NCI-H146 (cell line): ENCODE results near the gene TTYH3.
A peak's percentile ranks its signal among the peaks of the same experiment; 100 is the strongest.
"Not testable (repeated sequence)": the region's sequence is repeated elsewhere in the genome, so short reads cannot be mapped to it uniquely, and the experiment has no call there.

Experiments
- DNase-seq: peaks from one replicate; lab custom pipeline; 2025; lab: John Stamatoyannopoulos, UW

TTYH3 gene

DNA sequence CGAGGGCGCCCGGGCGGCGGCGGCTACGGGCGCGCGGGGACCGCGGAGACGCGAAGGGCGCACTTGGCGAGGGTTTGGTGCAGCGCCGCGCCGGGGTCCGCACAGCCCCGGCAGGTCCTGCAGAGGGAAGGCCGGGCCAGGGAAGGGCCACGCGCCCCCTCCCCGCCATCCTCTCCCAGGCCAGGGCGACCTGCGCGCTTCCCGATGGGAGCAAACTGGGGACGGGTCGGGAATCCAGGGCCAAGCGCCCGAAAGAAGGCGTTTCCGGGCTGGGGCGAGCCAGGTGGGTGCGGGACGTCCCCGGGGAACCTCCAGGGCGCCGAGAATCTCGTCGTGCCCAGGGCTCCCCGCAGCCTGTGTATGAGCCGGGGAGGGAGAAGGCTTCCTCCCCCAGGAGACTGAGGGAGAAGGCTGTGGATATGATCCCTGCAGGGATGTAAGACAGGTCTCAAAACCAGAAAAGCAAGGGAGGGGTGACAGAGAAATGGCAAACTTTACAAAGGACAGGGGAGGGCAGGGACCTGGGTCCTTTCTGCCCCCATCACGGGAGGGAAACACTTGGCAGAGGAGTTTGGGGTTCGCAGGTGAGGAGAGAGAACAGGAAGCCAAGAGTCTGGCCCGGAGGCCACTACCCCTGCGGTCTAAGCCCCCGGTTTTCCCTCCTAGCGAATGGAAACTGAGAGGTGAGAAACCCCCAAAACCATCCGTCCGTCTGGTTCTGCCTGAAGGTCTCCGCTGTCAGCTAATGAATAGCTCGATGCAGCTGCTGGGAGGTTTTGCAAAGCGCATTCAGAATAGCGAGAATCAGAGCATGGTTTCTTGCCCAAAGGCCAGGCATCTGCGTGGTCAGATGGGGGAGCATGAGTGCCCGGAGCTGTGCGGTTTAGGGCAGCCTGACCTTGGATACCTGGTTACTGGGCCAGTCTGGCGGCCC, 56.9 kb downstream of the TTYH3 start:
- DNase-seq = no peak

DNA sequence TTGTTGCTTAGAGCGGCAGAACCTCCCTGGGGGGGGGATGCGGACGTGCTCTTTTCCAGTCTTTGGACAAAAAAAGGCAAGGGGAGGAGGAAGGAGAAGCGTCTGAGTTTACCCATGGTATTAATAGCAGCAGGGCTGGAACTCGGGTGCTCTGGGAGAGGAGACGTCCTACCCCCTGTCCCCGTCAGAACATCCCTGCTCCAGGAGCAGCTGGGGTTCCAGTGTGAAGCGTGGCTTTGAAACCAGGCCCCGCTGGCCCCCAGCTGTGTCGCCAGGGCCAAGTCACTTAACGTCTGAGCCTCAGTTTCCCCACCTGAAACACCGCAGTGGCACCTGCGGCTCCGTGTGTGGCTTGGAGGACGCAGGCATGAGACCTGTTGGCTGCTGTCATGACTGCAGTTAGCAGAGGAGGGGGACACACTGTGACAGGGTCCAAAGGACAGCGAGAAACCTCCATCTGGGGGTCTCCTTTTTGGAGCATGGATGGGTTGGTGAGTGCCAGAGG, 57.6 kb downstream of the TTYH3 start:
- DNase-seq = no peak

DNA sequence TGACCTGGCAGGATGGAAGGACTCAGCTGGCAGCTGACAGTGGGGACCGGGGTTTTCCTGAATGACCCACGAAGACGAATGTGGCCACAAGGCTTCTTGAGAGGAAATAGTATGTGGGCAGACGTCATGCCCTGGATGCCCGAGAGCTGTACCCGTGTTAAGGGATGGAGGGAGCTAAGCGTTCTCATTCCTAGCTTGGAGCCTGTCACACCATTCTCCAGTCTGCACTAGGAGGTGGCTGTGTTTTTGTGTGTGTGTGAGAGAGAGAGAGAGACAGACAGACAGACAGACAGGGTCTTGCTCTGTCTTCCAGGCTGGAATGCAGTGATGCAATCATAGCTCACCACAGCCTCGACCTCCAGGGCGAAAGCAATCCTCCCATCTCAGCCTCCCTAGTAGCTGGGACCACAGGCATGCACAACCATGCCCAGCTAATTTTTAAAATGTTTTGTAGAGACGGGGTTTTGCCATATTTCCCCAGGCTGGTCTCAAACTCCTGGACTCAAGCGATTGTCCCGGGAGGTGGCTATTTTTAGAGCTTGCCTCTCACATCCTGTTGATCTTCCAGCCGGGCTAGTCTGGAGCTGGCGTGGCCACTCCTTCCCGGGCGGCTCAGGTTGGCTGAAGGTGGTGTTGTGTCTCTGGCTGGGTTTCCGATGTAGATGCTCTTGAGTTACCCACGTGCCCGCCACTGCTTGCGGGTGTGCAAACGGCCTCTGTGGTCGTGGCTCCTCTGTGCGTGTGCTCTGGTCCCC, 58.3 kb downstream of the TTYH3 start:
- DNase-seq = no peak

DNA sequence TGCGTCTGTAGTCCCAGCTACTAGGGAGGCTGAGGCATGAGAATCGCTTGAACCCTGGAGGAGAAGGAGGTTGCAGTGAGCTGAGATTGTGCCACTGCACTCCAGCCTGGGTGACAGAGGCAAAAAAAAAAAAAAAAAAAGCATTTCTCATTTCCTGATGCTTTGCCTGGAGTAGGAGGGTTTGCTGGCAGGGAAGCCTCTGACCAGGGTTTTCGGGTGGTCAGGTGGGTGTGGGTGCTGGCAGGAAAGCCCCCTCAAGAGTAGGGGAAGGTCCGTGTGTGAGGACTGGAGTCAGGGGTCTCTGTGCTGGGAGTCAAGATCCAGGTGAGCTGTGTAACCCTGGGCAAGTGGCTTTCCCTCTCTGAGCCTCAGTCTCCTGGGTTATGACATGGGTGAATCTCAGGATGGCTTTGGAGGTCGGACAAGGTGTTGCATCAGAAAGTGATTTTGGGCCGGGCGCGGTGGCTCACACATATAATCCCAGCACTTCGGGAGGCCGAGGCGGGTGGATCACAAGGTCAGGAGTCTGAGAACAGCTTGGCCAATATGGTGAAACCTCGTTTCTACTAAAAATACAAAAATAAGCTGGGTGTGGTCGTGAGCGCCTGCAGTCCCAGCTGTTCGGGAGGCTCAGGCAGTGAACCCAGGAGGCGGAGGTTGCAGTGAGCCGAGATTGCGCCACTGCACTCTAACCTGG, 59.4 kb downstream of the TTYH3 start:
- DNase-seq = no peak

DNA sequence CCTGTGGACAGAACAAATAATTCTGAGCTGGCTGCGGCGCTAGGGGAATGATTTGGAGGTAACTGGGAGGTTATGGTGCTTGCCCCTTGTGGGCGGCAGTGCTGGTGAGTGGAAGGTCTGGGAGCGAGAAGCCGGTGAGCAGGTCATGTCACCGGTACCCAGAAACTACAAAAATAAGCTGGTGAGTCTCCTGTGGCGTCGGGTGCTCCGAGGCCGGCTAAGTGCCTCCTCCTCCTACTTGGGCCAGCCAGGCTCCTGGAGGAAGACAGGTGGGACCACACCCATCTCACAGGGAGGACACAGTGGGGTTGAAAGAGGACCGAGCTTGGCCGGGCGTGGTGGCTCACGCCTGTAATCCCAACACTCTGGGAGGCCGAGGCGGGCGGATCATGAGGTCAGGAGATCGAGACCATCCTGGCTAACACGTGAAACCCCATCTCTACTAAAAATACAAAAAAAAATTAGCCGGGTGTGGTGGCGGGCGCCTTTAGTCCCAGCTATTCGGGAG, 60.2 kb downstream of the TTYH3 start:
- not testable (repeated sequence) for DNase-seq

DNA sequence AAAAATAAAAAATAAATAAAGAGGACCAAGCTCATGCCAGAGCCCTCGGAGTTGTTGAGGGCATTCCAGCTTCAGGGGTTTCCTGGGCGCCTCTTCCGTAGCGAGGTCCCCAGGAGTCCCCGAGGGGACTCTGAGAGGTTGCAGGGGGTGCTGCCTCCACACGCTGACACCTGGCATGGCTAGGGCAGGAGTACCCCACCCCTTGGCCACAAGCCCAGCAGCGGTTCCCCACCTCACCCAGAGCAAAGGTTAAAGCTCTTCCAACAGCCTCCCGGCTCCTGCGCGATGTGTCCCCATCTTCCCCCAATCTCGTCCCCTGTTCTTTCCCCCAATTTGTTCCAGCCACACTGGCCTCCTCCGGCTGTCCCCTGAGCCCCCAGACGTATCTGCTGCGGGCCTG, 60.8 kb downstream of the TTYH3 start:
- no peak for DNase-seq

DNA sequence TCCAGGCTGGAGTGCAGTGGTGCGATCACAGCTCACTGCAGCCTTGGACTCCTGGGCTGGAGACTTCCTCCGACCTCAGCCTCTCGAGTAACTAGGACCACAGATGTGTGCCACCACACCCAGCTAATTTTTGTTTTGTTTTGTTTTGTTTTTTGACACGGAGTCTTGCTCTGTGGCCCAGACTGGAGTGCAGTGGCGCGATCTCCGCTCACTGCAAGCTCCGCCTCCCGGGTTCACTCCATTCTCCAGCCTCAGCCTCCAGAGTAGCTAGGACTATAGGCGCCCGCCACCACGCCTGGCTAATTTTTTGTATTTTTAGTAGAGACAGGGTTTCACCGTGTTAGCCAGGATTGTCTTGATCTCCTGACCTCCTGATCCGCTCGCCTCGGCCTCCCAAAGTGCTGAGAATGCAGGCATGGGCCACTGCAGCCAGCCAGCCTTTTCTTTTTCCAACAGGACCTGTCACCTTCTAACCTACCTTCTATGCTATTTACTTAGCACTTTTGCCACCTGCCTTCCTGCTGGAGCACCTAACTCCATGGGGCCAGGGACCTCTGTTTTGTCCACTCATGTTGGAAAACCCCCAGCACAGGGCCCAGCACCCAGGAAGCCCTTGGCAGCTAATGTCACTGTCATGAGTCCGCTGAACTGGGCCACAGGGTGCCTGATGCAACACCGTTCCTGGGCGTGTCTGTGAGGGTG, 61.8 kb downstream of the TTYH3 start:
- peak; percentile 18 for DNase-seq

DNA sequence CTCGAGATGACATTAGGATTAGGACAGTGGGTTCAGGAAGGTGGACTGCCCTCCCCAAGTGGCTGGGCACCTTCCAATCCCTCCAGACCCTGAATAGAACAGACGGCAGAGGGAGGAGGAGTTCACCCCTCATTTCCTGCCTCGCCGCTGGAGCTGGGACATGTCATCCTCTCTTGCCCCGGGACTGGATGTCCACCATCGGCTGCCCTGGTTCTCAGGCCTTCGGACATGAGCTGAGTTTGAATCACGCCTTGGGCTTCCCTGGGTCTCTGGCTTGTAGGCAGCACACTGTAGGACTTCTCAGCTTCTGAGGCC, 62.3 kb downstream of the TTYH3 start:
- not testable (repeated sequence) for DNase-seq

DNA sequence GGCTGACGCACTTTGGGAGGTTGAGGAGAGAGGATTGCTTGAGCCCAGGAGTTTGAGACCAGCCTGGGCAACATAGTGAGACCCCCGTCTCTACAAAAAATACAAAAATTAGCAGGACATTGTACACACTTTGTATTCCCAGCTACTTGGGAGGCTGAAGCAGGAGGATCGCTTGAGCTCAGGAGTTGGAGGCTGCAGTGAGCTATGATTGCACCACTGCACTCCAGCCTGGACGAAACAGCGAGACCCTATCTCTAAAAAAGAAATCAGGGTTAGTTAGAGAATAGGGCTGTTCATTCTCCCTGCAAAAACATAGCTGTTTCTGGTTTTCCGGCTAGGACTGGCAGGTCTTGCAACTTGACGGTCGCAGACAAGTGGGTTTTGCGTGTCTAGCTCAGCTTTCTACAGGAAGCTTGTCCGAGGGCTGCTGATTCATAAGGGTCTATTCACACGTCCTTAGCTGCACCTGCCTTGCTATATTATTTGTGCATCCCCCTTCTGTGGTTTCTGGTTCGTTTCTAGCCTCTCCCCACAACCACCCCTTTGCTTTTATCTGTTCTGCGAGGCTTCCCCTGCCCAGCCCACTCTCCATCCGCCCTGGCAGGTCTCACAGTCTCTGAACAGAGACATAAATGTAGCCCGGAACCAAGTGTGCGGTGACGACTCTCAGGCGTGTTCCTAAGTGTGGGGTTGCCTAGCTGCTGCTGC, 66.9 kb downstream of the TTYH3 start:
- no peak for DNase-seq

DNA sequence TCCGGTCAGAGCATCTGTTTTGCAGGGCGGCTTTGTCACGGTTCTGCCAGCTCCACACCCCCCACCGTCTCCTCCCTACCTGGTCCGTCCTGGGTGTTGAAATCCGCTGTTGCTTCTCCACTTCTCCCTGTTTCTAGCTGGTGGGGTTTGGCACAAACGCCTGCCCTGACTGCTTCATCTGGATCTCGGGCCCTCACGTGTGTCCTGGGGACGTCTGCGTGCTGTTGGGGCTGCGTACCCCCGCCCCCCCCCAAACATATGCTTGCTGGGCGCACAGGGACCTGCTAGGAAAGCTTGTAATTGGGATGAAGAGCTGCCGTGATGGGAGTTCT, 67.5 kb downstream of the TTYH3 start:
- DNase-seq = no peak

DNA sequence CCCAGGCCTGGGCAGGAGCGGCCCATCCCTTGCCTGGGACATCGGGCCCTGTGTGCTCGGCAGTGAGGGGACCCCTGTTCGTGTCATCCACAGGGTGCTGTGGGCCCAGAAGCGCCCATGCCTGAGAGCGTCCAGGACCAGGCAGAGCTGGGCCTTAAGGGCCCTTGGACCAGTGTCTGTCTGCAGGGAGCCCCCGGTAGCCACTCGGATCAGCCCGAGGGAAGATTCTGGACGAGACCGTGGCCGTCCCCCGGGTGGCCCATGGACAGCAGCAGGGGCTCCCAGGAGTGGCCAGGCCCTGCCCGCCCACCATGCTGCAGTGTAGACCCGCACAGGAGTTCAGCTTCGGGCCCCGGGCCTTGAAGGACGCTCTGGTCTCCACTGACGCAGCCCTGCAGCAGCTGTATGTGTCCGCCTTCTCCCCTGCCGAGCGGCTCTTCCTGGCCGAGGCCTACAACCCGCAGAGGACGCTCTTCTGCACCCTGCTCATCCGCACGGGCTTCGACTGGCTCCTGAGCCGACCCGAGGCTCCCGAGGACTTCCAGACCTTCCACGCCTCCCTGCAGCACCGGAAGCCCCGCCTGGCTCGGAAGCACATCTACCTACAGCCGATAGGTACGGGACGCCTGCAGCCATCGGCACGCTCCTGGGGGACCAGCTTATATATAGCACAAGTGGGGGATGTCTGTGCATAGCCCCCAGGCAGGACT, 68.5 kb downstream of the TTYH3 start:
- no peak for DNase-seq

DNA sequence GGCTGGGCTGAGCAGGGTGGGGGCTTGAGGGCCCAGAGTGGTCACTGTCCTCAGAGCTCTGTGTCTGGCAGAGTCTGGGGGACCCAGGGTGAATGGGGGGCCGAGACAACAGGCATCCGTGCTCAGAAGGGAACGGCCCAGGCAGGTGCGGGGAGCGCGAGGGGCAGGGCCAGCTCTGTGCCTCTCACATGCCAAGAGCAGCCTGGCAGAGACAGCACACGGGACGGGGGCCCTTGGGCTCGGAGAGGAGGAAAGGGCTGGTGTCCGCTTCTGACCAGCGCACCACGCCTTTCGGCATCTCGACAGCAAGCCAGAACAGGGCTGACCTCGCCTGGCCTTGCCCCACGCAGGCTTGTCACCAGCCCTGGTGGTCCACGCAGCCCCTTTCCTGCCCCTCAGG, 69.6 kb downstream of the TTYH3 start:
- no peak for DNase-seq

DNA sequence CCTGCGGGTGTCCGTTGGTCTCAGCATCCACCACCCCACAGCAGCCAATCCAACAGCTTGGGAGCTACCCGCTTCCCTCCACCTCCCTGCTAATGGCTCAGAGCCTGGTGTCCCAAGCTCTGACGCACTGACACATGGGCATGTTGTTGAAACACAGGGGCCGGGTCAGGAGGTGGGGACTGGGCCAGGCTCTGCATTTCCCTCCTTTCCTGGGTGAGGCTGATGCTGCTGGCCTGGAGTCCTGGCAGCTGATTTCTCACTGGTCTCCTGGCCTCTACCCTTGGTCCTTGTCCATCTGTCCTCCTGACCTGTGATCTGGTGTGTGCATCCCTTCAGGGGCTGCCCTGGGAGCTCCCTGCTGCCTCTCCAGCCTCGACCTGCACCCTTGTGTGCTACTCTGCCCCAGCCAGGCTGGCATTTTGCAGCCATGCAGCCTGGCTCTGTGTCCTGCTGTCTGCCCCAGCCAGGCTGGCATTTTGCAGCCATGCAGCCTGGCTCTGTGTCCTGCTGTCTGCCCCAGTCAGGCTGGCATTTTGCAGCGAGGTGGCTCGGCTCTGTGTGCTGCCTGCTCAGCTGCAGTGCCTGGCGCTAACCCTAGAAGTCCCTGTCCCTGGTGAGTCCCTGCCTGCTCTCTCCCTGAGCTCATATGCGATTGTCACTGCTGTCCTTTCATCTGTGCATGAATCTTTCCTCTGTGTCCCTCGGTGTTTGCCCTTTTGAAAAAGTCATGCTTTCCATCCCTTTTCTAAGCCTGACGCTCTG, 70.2 kb downstream of the TTYH3 start:
- no peak for DNase-seq

DNA sequence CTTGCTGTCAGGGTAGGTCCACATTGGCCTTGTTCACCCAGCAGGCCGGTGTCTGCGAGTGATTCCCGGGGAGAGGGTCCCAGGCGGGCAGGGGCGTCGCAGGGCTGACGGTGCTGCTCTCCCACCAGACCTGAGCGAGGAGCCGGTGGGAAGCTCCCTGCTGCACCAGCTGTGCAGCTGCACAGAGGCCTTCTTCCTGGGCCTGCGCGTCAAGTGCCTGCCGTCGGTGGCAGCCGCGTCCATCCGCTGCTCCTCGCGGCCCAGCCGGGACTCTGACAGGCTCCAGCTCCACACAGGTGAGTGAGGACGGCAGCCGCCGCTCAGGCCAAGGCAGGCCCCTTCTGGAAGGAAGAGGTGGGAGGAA, 70.8 kb downstream of the TTYH3 start:
- DNase-seq = no peak

DNA sequence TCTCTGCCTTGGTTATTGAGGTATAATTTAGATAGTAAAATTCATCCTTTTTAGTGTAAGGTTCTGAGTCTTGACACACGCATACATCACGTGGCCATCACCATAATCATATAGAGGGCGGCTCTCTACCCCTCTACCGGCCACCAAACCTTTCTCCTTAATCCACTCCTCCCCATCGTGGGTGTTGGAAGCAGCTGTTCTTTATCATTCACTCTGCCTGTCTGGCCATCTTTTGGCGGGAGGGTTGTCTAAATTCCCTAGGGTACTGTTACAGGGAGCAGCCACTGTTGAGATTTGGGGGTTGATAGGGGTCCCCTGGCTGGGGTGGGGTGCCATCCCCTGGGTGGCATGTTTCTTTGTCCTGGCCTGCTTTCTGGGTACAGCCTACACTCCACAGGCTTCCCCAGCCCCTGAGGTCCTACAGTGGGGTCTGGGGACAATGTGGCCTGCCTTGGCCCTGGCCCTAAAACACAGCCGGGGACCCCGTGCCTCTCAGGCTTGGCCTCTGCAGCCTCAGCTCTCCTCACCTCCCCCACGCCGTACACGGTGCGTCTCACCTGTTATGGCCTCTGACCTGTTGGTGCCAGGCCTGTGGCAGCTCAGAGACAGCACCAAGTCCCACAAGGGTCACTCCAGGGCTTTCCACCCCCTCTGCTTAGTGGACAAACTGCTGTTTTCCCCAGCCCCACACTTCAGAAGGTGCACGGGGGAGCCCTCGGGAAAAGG, 73.7 kb downstream of the TTYH3 start:
- no peak for DNase-seq

DNA sequence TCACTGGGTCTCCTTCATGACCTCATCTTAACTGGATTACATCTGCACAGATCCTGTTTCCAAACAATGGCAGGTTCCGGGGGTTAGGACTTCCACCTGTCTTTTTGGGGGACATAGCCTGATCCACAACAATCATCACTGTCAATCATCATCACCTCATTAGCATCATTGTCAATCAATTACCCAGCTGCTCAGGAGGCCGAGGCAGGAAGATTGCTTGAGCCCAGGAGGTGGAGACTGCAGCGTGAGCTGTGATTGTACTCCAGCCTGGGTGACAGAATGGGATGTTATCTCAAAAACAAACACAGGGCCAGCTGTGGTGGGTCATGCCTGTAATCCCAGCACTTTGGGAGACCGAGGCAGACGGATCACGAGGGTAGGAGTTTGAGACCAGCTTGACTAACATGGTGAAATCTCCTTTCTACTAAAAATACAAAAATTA, 74.9 kb downstream of the TTYH3 start:
- DNase-seq = no peak

DNA sequence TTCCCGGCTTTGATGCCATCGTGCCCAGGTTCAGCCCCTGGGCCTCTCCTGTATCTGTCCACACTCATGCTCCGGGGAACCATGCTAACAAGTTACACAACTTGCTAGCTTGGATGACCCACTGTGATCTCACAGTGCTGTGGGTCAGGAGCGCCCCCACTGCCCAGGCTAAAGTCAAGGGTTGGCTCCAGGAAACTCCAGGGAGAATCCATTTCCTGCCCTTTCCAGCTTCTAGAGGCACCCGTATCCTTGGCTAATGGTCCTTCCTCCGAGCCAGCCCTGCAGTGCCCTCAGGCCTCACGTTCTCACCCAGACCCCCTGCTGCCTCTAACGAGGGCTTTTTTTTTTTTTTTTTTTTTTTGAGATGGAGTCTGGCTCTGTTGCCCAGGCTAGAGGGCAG, 75.7 kb downstream of the TTYH3 start:
- peak; percentile 25 for DNase-seq

DNA sequence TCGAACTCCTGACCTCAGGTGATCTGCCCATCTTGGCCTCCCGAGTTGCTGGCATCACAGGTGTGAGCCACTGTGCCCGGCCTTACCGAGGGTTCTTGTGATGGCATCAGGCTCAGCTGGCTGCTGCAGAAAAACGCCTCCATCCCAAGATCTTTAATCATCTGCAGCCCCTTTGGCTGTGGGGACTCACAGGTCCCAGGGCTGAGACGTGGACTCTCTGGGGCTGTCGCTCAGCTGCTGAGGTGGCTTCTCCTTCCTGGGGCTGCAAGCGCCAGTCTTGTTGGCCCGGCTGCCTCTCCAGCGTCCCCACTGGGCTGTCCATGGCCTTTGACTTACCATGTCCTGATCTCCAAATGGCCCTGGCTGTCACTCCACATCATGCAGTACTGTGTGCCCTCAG, 76.3 kb downstream of the TTYH3 start:
- no peak for DNase-seq
